ENCODE results near the gene KRTAP5-2. TPM values are rescaled to one million over a fixed set of nuclear protein-coding genes. Genes with fewer than 3 reads are reported as not detected.
A peak's percentile ranks its signal among the peaks of the same experiment; 100 is the strongest.
"Not testable (repeated sequence)": the region's sequence is repeated elsewhere in the genome, so short reads cannot be mapped to it uniquely, and the experiment has no call there.

The KRTAP5-2 gene
- total and polyA plus RNA-seq, 10 donors, result not detected

DNA sequence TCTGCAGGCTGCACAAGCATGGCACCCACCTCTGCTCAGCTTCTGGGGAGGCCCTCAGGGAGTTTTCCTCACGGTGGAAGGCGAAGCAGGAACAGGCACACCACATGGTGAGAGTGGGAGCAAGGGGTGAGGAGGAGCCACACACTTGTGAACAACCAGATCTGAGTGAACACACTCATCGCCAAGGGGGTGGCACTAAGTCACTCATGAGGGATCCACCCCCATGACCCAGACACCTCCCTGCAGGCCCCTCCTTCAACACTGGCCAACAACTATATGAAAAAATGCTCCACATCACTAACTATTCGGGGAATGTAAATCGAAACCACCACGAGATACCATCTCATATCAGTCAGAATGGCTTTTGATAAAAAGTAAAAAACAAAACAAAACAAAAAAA lies 722 bp upstream of the KRTAP5-2 start:
- TF ChIP-seq, protein P1, sequence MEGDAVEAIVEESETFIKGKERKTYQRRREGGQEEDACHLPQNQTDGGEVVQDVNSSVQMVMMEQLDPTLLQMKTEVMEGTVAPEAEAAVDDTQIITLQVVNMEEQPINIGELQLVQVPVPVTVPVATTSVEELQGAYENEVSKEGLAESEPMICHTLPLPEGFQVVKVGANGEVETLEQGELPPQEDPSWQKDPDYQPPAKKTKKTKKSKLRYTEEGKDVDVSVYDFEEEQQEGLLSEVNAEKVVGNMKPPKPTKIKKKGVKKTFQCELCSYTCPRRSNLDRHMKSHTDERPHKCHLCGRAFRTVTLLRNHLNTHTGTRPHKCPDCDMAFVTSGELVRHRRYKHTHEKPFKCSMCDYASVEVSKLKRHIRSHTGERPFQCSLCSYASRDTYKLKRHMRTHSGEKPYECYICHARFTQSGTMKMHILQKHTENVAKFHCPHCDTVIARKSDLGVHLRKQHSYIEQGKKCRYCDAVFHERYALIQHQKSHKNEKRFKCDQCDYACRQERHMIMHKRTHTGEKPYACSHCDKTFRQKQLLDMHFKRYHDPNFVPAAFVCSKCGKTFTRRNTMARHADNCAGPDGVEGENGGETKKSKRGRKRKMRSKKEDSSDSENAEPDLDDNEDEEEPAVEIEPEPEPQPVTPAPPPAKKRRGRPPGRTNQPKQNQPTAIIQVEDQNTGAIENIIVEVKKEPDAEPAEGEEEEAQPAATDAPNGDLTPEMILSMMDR (IDR thresholded peaks at IDR 0.05 in 8 of 11, conservative IDR thresholded peaks at IDR 0.05 in 3 of 11), result no peak
- TF ChIP-seq POLR2A (IDR thresholded peaks at IDR 0.05), result no peak
- TF ChIP-seq POLR2AphosphoS5 (IDR thresholded peaks at IDR 0.05), result no peak
- Histone ChIP-seq H3K27ac (no peak overlapping the region), H3K4me1 (peaks cover 0 to 19% (median 6%) of the 10 kb centered on the region in 6 donors), H3K9me3 (no peaks in the 10 kb centered on the region), H3K4me3 (no peak overlapping the region), H3K27me3 (replicated peaks in 1 of 7) (peaks cover 0 to 70% (median 0%) of the 10 kb centered on the region in 7 donors), H3K36me3 (no peaks in the 10 kb centered on the region)
- peak; percentile 25 for DNase-seq
- intact Hi-C loops (cut with DNase I; ENCODE audit: low total_unique reads), result no loop called here
- 44 to 71% (median 62%) methylated on average over 5 to 6 of the region's 6 CpGs for WGBS, 5 donors

GRCh38 chr11:1598406-1598805 lies 312 bp upstream of the KRTAP5-2 start:
- DNase-seq; intact Hi-C loops (cut with DNase I; ENCODE audit: low total_unique reads); H3K9me3 ChIP-seq; H3K36me3 ChIP-seq; H3K27ac ChIP-seq; H3K4me3 ChIP-seq: not testable (repeated sequence)
- Histone ChIP-seq H3K4me1 (peaks cover 0 to 19% (median 6%) of the 10 kb centered on the region in 6 donors), H3K27me3 (replicated peaks in 1 of 7) (peaks cover 0 to 74% (median 0%) of the 10 kb centered on the region in 7 donors)
- 75 to 86% (median 81%) methylated on average over 3 of the region's 3 CpGs for WGBS, 5 donors

GRCh38 chr11:1597331-1597993 lies 632 bp downstream of the KRTAP5-2 start:
- WGBS, 5 donors, result 78 to 87% (median 81%) methylated on average over 9 to 10 of the region's 10 CpGs
- DNase-seq, result peak; percentile 49
- H3K4me1 ChIP-seq, result peaks cover 0 to 19% (median 6%) of the 10 kb centered on the region in 6 donors
- no peaks in the 10 kb centered on the region for H3K9me3 ChIP-seq
- peaks cover 0 to 84% (median 0%) of the 10 kb centered on the region in 7 donors for H3K27me3 ChIP-seq (replicated peaks in 1 of 7)
- TF ChIP-seq POLR2AphosphoS5 (IDR thresholded peaks at IDR 0.05), result no peak
- TF ChIP-seq POLR2A (IDR thresholded peaks at IDR 0.05), result no peak
- TF ChIP-seq, protein P1 (IDR thresholded peaks at IDR 0.05 in 8 of 11, conservative IDR thresholded peaks at IDR 0.05 in 3 of 11), result no peak
- no peak overlapping the region for H3K4me3 ChIP-seq
- no peaks in the 10 kb centered on the region for H3K36me3 ChIP-seq
- intact Hi-C loops (cut with DNase I; ENCODE audit: low total_unique reads), result no loop called here
- peak overlapping the region in 3 of 8 donors; percentile 37 to 63 (median 44) for H3K27ac ChIP-seq

DNA sequence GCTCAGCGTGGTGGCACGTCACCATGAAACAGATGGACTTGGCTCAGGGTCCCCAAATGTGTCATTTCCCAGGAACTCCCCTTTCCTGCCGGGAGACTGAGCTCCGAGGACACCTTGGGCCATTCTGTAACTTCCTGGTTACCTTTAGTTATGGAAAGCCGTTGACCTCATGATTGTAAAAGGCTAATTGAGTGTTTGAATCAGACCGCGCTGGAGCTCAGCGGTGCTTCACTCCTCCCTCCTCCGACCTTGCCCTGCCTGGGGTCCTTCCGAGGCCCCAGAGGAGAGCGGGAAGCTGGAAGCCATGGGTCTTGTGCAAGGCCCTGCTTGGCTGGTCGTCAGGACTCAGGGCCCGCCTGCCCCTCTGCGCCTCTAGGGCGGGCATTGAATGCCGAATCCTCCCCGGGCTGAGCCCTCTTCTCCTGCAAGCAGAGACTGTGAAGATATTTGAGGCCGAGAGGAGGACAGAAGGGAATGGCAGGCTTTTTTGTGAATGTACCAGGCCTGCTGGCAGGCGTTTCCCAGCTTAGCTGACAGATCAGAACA lies 1.4 kb downstream of the KRTAP5-2 start:
- intact Hi-C loops (cut with DNase I; ENCODE audit: low total_unique reads), result not testable (repeated sequence)
- DNase-seq, result peak; percentile 55
- WGBS, 5 donors, result 58 to 72% (median 65%) methylated on average over 15 to 19 of the region's 19 CpGs

GRCh38 chr11:1595994-1596575 lies 2.0 kb downstream of the KRTAP5-2 start:
- not testable (repeated sequence) for DNase-seq, H3K4me3 ChIP-seq
- 43 to 59% (median 53%) methylated on average over 11 of the region's 11 CpGs for WGBS, 5 donors

More for the DNA sequence above, 1.4 kb downstream of the KRTAP5-2 start:
- H3K9me3 ChIP-seq, H3K4me3 ChIP-seq, H3K36me3 ChIP-seq: not testable (repeated sequence)
- Histone ChIP-seq H3K27me3 (replicated peaks in 1 of 7) (peaks cover 0 to 84% (median 0%) of the 10 kb centered on the region in 7 donors), H3K4me1 (peaks cover 0 to 19% (median 6%) of the 10 kb centered on the region in 6 donors), H3K27ac (peak overlapping the region in 3 of 8 donors; percentile 37 to 63 (median 44))
- TF ChIP-seq POLR2AphosphoS5 (IDR thresholded peaks at IDR 0.05), result peak in 2 of 3 donors; percentile 15 to 16

More at GRCh38 chr11:1595994-1596575, 2.0 kb downstream of the KRTAP5-2 start:
- peak overlapping the region in 3 of 8 donors; percentile 37 to 63 (median 44) for H3K27ac ChIP-seq
- peaks cover 0 to 84% (median 0%) of the 10 kb centered on the region in 7 donors for H3K27me3 ChIP-seq (replicated peaks in 1 of 7)
- intact Hi-C loops (cut with DNase I; ENCODE audit: low total_unique reads); H3K9me3 ChIP-seq; H3K36me3 ChIP-seq: not testable (repeated sequence)
- peaks cover 0 to 19% (median 6%) of the 10 kb centered on the region in 6 donors for H3K4me1 ChIP-seq

All from spleen (tissue), 11 donors.